Skin of body (tissue), 3 donors: ENCODE data around the gene PLGLB1. TPM values are rescaled to one million over a fixed set of nuclear protein-coding genes. Genes with fewer than 3 reads are reported as not detected.
"Not testable (repeated sequence)": the region's sequence is repeated elsewhere in the genome, so short reads cannot be mapped to it uniquely, and the experiment has no call there.

Experiments
- DNase-seq: peaks from one replicate; lab custom pipeline; 2025; lab: John Stamatoyannopoulos, UW
- small RNA-seq: library from RNA; depleted of rRNA; stranded (forward); fragments of <200 nt; gene quantifications from one replicate; pipeline ENCODE3, GENCODE V24; 2014; ENCODE audit warnings: low replicate concordance
- total RNA-seq: library from RNA; depleted of rRNA; stranded (reverse); fragments of >200 nt; gene quantifications from one replicate; pipeline ENCODE4 v1.2.3, GENCODE V29; 2014

PLGLB1 gene
- total RNA-seq, result 5.4 TPM

DNA sequence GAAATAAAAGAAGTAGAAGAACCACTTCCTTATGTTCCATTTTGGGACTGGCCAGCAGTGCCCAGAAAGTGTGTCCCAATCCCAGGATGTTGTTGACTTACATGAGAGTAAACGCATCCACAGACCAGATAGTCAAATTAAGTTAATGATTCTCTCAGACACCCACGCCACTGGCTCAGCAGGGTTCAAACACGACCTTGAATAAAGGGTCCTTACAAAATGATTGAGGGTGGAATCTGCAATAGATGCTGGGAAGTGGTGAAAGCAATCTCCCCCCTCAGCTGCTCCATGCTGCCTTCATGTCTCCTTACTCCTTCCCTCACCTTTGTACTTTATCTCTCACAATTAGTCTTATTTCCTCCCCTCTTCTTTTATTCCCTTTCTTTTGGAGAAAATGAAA lies at the start of gene PLGLB1:
TSS of gene PLGLB1 (minus strand) at position 101 of the 400 bp plus-strand sequence. CDS start at position 40, 61 bp downstream.
- DNase-seq, result not testable (repeated sequence)

DNA sequence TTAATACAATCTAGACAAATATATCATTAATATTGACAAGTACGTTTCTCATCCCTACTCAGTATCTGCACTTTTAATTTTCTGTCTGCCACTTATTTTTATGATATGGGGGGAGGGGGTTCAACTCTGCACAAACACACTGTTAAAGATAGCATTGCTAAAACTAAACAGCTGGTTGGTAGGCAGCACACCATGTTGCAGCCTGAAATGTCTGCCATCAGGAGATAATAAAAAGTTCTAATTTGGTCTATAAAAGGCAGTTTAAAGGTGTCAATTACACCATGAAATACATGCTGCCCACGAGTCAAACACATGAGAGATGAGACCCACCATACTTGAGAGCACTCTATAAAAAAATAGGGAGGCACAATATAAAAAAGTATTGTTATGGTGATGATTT lies 42.7 kb upstream of the PLGLB1 start:
- not testable (repeated sequence) for DNase-seq

DNA sequence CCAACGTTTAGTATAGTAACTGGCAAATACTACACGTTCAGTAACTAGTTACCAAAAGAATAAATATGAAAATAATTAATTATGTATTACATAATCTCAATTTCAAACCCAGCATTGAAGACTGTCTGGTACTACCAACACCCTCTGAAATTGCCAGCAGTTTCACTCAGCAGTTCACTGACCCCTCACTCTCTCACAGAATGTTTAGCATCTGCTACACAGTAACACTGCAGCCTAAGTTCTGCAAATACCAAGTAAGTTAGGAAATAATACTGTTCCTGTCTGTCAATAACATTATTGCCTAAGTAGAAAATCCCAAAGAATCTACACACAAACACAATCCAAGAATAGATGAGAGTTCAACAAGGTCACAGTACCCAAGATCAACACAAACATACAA lies 41.8 kb upstream of the PLGLB1 start:
- DNase-seq, result not testable (repeated sequence)

DNA sequence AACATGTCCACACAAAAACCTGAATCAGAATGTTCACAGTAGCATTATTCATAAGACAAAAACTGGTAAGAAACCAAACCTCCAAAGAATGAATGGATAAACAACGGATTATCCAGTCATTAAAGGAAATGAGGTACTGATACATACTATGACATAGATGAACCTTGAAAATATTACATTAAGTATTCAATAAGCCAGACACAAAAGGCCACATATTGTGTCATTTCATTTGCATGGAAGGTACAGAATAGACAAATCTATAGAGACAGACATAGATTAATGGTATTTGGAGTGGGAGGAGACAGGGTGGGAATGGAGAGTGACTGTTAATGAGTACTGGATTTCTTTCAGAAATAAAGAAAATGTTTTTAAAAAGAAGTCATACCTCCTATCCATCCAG lies 39.9 kb upstream of the PLGLB1 start:
- DNase-seq, result not testable (repeated sequence)

DNA sequence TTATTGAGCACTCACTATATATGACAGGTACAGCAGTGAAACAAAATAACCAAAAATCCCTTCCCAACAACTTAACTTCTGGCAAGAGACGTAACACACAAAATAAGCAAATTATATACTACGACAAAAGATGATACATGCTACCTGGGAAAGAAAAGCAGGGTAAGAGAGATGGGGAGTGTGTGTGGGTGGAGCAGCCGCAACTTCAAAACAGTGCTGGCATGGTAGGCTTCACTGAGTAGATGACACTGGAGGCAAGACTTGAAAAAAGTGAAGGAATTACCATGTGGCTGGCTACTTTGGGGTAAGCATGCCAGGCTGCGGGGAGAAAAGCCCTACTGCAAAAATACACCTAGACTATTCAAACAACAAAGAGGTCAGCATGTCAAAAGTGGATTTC lies 36.0 kb upstream of the PLGLB1 start:
- not testable (repeated sequence) for DNase-seq

- not testable (repeated sequence) for DNase-seq
These were observed 35.2 kb upstream of the PLGLB1 start for GRCh38 chr2:87056843-87057242.

DNA sequence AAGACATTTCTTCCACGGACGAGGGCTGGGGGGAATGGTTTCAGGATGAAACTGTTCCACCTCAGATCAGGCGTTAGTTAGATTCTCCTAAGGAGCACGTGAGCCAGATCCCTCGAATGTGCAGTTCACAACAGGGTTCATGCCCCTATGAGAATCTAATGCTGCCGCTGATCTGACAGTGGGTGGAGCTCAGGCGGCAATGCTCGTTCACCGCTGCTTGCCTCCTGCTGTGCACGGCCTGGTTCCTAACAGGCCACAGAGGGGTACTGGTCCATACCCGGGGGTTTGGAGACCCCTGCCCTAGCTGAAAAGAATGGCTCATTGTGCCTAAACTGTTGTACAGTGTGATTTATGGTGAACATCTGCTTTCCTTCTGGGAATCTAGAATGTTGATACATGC lies 34.8 kb upstream of the PLGLB1 start:
- not testable (repeated sequence) for DNase-seq

- DNase-seq, result not testable (repeated sequence)
These were observed 32.7 kb upstream of the PLGLB1 start for GRCh38 chr2:87054375-87054774.

- not testable (repeated sequence) for DNase-seq
These were observed 19.8 kb upstream of the PLGLB1 start for GRCh38 chr2:87041321-87041978.

GRCh38 chr2:87028607-87029006 lies 7.0 kb upstream of the PLGLB1 start:
- DNase-seq, result not testable (repeated sequence)

DNA sequence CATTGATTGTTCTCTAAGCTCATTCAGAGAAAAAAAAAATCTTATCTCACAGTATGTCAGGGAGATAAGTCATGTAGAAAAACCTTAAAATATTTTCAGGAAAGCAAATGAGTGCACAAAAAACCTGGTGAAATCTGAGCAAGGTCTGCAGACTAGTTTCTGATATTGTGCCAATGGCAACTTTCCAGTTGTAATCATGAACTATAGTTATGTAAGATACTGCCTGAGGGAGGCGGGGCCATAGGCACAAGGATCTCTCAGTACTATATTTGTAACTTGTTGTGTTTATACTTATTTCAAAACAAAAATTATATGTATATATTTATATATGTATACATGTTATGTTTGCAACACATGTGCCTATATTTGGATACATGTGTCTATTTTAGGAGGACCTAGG lies 5.2 kb upstream of the PLGLB1 start:
- not testable (repeated sequence) for DNase-seq

DNA sequence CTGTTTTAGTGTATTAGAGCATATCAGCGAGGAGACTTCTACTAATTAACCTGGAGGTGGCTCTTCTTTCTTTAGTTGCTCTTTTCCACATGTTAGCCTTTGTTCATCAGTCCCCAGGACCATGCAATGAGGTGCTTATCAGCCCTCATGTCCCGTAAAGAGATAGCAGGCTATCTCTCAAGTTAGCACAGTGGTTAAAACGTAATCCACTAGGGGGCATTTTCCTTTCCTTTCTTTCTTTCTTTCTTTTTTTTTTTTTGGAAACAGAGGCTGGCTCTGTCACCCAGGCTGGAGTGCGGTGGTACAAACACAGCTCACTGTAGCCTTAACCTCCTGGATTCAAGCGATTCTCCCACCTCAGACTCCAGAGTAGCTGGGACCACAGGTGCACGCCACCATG lies 4.3 kb upstream of the PLGLB1 start:
- DNase-seq, result not testable (repeated sequence)

DNA sequence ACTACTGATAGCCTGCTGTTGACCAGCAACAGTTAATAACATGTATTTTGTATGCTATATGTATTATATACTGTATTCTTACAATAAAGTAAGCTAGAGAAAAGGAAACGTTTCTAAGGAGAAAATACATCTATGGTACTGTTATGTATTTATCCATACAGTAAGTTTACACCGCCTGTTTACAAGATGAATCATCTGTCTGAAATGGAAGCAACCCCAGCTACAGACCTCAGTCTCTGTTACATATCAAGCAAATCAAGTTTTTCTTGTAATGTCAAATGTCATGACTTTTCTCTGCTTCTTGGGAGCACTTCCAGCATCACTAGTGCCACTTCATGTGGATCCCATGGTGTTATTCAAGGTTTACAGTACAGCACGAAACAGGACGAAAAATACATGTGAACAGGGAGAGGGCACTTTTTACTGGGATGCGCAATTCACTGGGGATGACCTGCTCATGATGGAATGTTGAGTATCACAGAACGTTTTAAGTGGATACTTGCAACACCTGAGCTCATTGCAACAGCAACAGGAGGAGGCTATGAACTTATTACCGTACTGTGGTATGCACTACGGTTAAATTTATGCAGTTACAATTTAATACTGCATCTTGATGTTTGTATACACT lies 2.5 kb upstream of the PLGLB1 start:
- not testable (repeated sequence) for DNase-seq

- not testable (repeated sequence) for DNase-seq
These were observed 601 bp downstream of the PLGLB1 start for GRCh38 chr2:87021043-87021442.

- not testable (repeated sequence) for DNase-seq
These were observed 2.6 kb downstream of the PLGLB1 start for GRCh38 chr2:87019053-87019452.

DNA sequence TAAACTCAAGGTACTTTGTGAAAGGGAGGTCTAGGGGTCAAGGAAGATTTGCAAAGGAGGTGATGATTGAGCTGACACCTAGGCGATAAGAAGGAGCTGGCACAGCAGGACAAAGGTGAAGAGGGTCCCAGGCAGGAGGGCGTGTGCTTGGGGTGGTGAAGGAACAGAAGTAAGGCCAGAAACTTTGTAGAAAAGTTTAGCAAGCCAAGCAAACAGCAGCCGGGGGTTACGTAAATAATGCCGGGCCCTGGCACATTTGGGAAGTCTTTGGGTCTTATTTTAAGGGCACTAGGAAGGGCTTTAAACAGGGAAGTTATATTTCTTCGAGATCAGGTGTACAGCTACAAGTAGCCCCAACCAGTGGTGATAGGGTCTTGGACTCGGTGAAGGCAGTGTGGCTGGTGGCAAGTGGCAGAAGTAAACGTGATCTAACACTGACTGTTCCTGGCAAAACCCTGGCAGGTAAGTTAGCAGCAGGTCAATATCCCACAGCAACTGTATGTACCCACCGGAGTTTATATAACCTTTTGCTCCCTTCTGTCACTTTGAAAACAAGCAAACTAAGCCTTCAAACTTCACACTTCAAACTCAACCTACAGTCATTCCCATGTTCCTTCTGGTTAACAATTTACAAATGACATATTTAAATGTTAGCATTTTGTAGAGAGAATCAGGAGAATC lies 7.0 kb downstream of the PLGLB1 start:
- not testable (repeated sequence) for DNase-seq

DNA sequence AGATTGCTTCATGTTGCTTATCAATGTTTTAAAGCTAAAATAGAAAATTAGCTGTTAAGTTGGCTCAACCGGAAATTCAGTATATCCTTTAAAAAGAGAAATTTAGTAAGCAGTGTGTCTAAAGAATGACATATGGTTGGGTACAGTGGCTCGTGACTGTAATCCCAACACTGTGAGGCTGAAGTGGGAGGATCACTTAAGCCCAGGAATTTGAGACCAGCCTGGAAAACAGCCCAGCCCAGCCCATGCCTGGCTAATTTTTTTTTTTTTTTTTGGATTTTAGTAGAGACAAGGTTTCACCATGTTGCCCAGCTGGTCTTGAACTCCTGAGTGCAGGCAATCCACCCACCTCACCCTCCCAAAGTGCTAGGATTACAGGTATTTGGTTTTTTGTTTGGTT lies 17.2 kb downstream of the PLGLB1 start:
- not testable (repeated sequence) for DNase-seq

Small RNA genes lying within 50 kb of the gene (small RNA-seq; reads per million reads assigned to genes)
- gene AC125232.1, result not detected

Other genes with a start within 250 kb of the PLGLB1 start
- not detected for gene CD8A, start 230.9 kb downstream of the PLGLB1 start, total RNA-seq
- 0.59 TPM for gene CD8B, start 160.0 kb downstream of the PLGLB1 start, total RNA-seq
- gene RGPD1, start 79.7 kb downstream of the PLGLB1 start, total RNA-seq, result 5.6 TPM